Upper lobe of left lung (tissue), 6 donors: ENCODE data around the gene JAZF1. TPM values are rescaled to one million over a fixed set of nuclear protein-coding genes. Genes with fewer than 3 reads are reported as not detected.

Experiments
- ATAC-seq, 2 donors: fragments of 200-7000 bp; cut with Tn5 transposase; one replicate each; pipeline ENCODE4 v1.9.1; 2022; ENCODE audit warnings: mild to moderate bottlenecking in 2 of 2, moderate library complexity in 2 of 2; ENCODE audit not compliant: low FRiP score in 2 of 2
- DNase-seq, 2 donors: peaks; one replicate each; pipeline ENCODE4 v3.0.0-alpha.2; 2019 to 2020
- H3K27ac ChIP-seq, 4 donors: fragments of 200-600 bp; sonication (generic); one replicate each; pipeline ENCODE4 v1.5.1; 2016 to 2019
- H3K27me3 ChIP-seq, 4 donors: fragments of 200-600 bp; sonication (generic); one replicate each; pipeline ENCODE4 v1.5.1; 2017 to 2019
- H3K36me3 ChIP-seq, 4 donors: fragments of 200-600 bp; sonication (generic); one replicate each; pipeline ENCODE4 v1.5.1; 2016 to 2019
- H3K4me1 ChIP-seq, 4 donors: fragments of 200-600 bp; sonication (generic); one replicate each; pipeline ENCODE4 v1.5.1; 2018 to 2019
- H3K4me3 ChIP-seq, 4 donors: fragments of 200-600 bp; sonication (generic); one replicate each; pipeline ENCODE4 v1.5.1; 2017 to 2019; ENCODE audit warnings: mild to moderate bottlenecking in 2 of 4, moderate library complexity in 1 of 4
- H3K9me3 ChIP-seq, 4 donors: fragments of 200-600 bp; sonication (generic); one replicate each; pipeline ENCODE4 v1.5.1; 2018 to 2019
- CTCF ChIP-seq, 6 experiments: fragments of 450-650 bp in 4 of 6; fragments of 200-600 bp in 2 of 6; sonication (generic) in 2 of 6; IDR thresholded peaks; one replicate each; pipeline ENCODE4 v1.5.1; 2016 to 2019; ENCODE audit warnings: antibody characterized with exemption in 6 of 6
- EP300 ChIP-seq, 4 donors: sonication (generic); formaldehyde crosslinking; IDR thresholded peaks; one replicate each; pipeline ENCODE4 v1.5.1; 2017; ENCODE audit warnings: antibody characterized with exemption in 4 of 4, control low read depth in 2 of 4
- POLR2A ChIP-seq, 4 donors: fragments of 450-650 bp; IDR thresholded peaks; one replicate each; pipeline ENCODE4 v1.5.1; 2016 to 2017; ENCODE audit warnings: antibody characterized with exemption in 4 of 4, mild to moderate bottlenecking in 2 of 4
- POLR2AphosphoS5 ChIP-seq, 2 donors: sonication (generic); formaldehyde crosslinking; IDR thresholded peaks; one replicate each; pipeline ENCODE4 v1.5.1; 2017; ENCODE audit warnings: antibody characterized with exemption in 2 of 2
- WGBS, 2 donors: methylation state at CpG; one replicate each; pipeline ENCODE4 v1.1.5; 2017 to 2018; 5-methylcytosine and 5-hydroxymethylcytosine counted together
- total RNA-seq, 6 donors: library from RNA; depleted of rRNA in 4 of 6; stranded (reverse); fragments of >200 nt in 4 of 6; gene quantifications; one replicate each; pipeline versions ENCODE4 v1.1.0 to v1.2.1, GENCODE V29; 2016 to 2021
- donor health status: DM: no; HTN: no; CAD: no; lungs with moderate emphysema.
- donor health status: DM: no; HTN: yes; CAD: no; lungs with severe emphysema.

Gene JAZF1
- total RNA-seq, 6 donors from 2014 or later = 4.2 to 19.4 (median 12.4) TPM

DNA sequence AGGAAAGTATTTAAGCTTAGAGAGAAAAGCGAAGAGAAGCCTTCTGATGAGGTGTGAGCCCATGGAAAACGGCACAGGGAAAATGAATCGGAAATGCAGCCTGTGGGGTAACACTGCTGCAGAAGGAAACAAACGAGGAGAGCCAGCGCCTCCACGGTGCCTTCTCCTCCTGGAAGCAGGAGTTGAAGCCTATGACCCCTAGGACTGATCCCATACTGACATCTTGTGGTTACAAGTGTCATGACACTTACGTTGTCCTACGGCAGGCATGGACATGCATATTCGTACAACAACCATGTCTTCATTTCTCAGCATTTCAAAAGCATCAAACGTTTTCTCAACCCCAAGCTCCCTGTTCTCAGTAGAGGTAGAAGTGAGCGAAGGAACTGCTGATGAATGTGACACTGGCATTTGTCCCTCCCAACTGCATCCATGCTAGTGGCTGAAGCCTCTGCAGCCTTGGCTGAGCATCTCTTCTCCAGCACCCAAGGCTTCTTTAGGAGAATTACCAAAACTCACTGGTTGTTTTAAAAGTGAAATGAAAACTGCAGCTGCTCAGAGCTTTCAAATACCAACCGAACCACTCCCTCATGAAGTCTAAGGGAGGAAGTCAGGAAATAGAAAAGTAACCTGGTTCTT is 160.2 kb downstream of the JAZF1 start:
- Histone ChIP-seq H3K27me3 (no peaks in the 10 kb centered on the region), H3K27ac (no peak overlapping the region), H3K9me3 (no peaks in the 10 kb centered on the region), H3K36me3 (no peaks in the 10 kb centered on the region), H3K4me1 (peaks cover 0 to 6% (median 1%) of the 10 kb centered on the region in 4 donors), H3K4me3 (no peak overlapping the region)
- 17 to 19% methylated on average over 12 of the region's 12 CpGs for WGBS, 2 donors
- TF ChIP-seq CTCF (IDR thresholded peaks at IDR 0.05) = peak; percentile 60 to 89 (median 78)
- no peak for TF ChIP-seq POLR2AphosphoS5 (IDR thresholded peaks at IDR 0.05)
- peak in 1 of 2 donors; percentile 47 for DNase-seq
- ATAC-seq = peak; percentile 83 to 92

GRCh38 chr7:28018856-28019465 is 161.6 kb downstream of the JAZF1 start:
- no peak overlapping the region for H3K27ac ChIP-seq
- WGBS, 2 donors = 91 to 96% methylated on average over 8 of the region's 8 CpGs
- DNase-seq = no peak

GRCh38 chr7:28018446-28018845 is 162.1 kb downstream of the JAZF1 start:
- no peaks in the 10 kb centered on the region for H3K27me3 ChIP-seq
- DNase-seq (no peak), ATAC-seq (no peak)
- no peak for TF ChIP-seq POLR2AphosphoS5 (IDR thresholded peaks at IDR 0.05)
- no peak for TF ChIP-seq POLR2A (IDR thresholded peaks at IDR 0.05)
- no peak for TF ChIP-seq CTCF (IDR thresholded peaks at IDR 0.05)
- TF ChIP-seq EP300 (IDR thresholded peaks at IDR 0.05) = no peak
- no peaks in the 10 kb centered on the region for H3K36me3 ChIP-seq
- H3K9me3 ChIP-seq = no peaks in the 10 kb centered on the region
- no peak overlapping the region for H3K4me3 ChIP-seq
- peaks cover 0 to 6% (median 1%) of the 10 kb centered on the region in 4 donors for H3K4me1 ChIP-seq
- no peak overlapping the region for H3K27ac ChIP-seq
- WGBS, 2 donors = 95% methylated on average over 5 of the region's 5 CpGs

More at GRCh38 chr7:28018856-28019465, 161.6 kb downstream of the JAZF1 start:
- Histone ChIP-seq H3K4me3 (no peak overlapping the region), H3K9me3 (no peaks in the 10 kb centered on the region), H3K27me3 (no peaks in the 10 kb centered on the region), H3K4me1 (peaks cover 0 to 6% (median 1%) of the 10 kb centered on the region in 4 donors), H3K36me3 (no peaks in the 10 kb centered on the region)
- ATAC-seq = no peak
- TF ChIP-seq EP300 (IDR thresholded peaks at IDR 0.05) (no peak), POLR2A (IDR thresholded peaks at IDR 0.05) (no peak), CTCF (IDR thresholded peaks at IDR 0.05) (no peak), POLR2AphosphoS5 (IDR thresholded peaks at IDR 0.05) (no peak)

GRCh38 chr7:28018020-28018419 is 162.6 kb downstream of the JAZF1 start:
- 82 to 86% methylated on average over 7 of the region's 7 CpGs for WGBS, 2 donors
- Histone ChIP-seq H3K9me3 (no peaks in the 10 kb centered on the region), H3K27ac (no peak overlapping the region), H3K4me3 (no peak overlapping the region), H3K4me1 (peaks cover 0 to 6% (median 1%) of the 10 kb centered on the region in 4 donors), H3K27me3 (no peaks in the 10 kb centered on the region), H3K36me3 (no peaks in the 10 kb centered on the region)
- TF ChIP-seq POLR2AphosphoS5 (IDR thresholded peaks at IDR 0.05) (no peak), CTCF (IDR thresholded peaks at IDR 0.05) (no peak), POLR2A (IDR thresholded peaks at IDR 0.05) (no peak), EP300 (IDR thresholded peaks at IDR 0.05) (no peak)
- DNase-seq (peak in 1 of 2 donors; percentile 17), ATAC-seq (no peak)
